Measurements from ENCODE around the gene DYNC2I2. TPM values are rescaled to one million over a fixed set of nuclear protein-coding genes. Genes with fewer than 3 reads are reported as not detected.
"Not testable (repeated sequence)": the region's sequence is repeated elsewhere in the genome, so short reads cannot be mapped to it uniquely, and the experiment has no call there.

The DYNC2I2 gene
- total RNA-seq, 1 experiment from 2014 or later, result 173 TPM

GRCh38 chr9:128585155-128585554, 71.5 kb downstream of the DYNC2I2 start:
- DNase-seq (ENCODE audit: low spot score); in situ Hi-C loops (cut with HindIII; ENCODE audit: low sequenced_read_pairs): not testable (repeated sequence)

Other genes with a start within 250 kb of the DYNC2I2 start
- 10.6 and 11.9 TPM in 2 replicates for gene CERCAM, start 236.0 kb downstream of the DYNC2I2 start, total RNA-seq (2014; rRNA removed; shearing (Covaris generic))
- 52.9 and 60.7 TPM in 2 replicates for gene ODF2, start 200.8 kb downstream of the DYNC2I2 start, total RNA-seq (2014; rRNA removed; shearing (Covaris generic))
- gene GLE1, start 152.1 kb downstream of the DYNC2I2 start, total RNA-seq (2014; rRNA removed; shearing (Covaris generic)), result 37.0 and 38.3 TPM in 2 replicates
- 99.1 and 103 TPM in 2 replicates for gene SPTAN1, start 104.3 kb downstream of the DYNC2I2 start, total RNA-seq (2014; rRNA removed; shearing (Covaris generic))
- 794 and 1,249 TPM in 2 replicates for gene SET, start 32.4 kb upstream of the DYNC2I2 start, total RNA-seq (2014; rRNA removed; shearing (Covaris generic))
- 34.8 and 36.7 TPM in 2 replicates for gene PKN3, start 45.7 kb upstream of the DYNC2I2 start, total RNA-seq (2014; rRNA removed; shearing (Covaris generic))
- gene ZDHHC12, start 67.3 kb upstream of the DYNC2I2 start, total RNA-seq (2014; rRNA removed; shearing (Covaris generic)), result 36.4 and 40.2 TPM in 2 replicates
- 15.1 and 23.0 TPM in 2 replicates for gene ZER1, start 115.1 kb upstream of the DYNC2I2 start, total RNA-seq (2014; rRNA removed; shearing (Covaris generic))
- 2.5 and 4.8 TPM in 2 replicates for gene TBC1D13, start 130.4 kb upstream of the DYNC2I2 start, total RNA-seq (2014; rRNA removed; shearing (Covaris generic))
- gene ENDOG, start 161.7 kb upstream of the DYNC2I2 start, total RNA-seq (2014; rRNA removed; shearing (Covaris generic)), result 31.6 and 67.6 TPM in 2 replicates
- gene SPOUT1, start 172.9 kb upstream of the DYNC2I2 start, total RNA-seq (2014; rRNA removed; shearing (Covaris generic)), result 31.3 and 40.1 TPM in 2 replicates
- 10.5 and 14.8 TPM in 2 replicates for gene KYAT1, start 225.1 kb upstream of the DYNC2I2 start, total RNA-seq (2014; rRNA removed; shearing (Covaris generic))
- gene LRRC8A, start 225.3 kb upstream of the DYNC2I2 start, total RNA-seq (2014; rRNA removed; shearing (Covaris generic)), result 19.6 and 38.7 TPM in 2 replicates